ENCODE results near the gene KMT2C.

DNA sequence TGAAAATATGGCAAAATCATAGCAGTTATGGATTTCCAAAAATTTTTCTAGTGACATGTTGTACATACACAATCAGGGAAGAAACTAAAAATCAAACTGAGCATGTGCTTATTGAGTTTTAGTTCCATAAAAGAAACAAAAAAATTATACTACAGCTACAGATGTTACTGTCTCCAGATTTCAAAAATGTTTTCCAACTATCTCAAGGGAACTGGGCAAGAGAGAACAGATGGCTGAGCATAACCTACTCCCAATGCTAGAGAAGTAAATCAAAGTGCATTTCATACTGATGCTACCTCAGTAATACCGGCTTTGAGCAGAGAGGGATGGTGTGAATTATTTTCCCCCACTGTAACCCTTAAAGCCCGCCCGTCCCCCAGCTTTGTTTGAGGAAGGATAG, 40.7 kb upstream of the KMT2C start:
- TF ChIP-seq POLR2A (IDR thresholded peaks at IDR 0.05; ENCODE audit: low read depth, low read length) (no peak), POLR2AphosphoS5 (IDR thresholded peaks at IDR 0.05; ENCODE audit: low read depth, low read length) (no peak), SPI1 (IDR thresholded peaks at IDR 0.05; ENCODE audit: low read depth, low read length) (no peak), TAF1 (IDR thresholded peaks at IDR 0.05; ENCODE audit: low read depth, low read length) (no peak)

All from GM12891 (cell line).